K562 (cell line): Measurements from ENCODE around the gene PRKAR2B. TPM values are rescaled to one million over a fixed set of nuclear protein-coding genes. Genes with fewer than 3 reads are reported as not detected.
A peak's percentile ranks its signal among the peaks of the same experiment; 100 is the strongest.

Experiments used
- BRD4 ChIP-seq: fragments of 200-600 bp; sonication (generic); IDR thresholded peaks from 2 replicates; pipeline ENCODE4 v1.6.1; 2017; ENCODE audit warnings: inconsistent platforms
- FOSL1 ChIP-seq: fragments of 200-800 bp; sonication (Bioruptor generic); conservative IDR thresholded peaks from 2 replicates; pipeline ENCODE4 v1.6.1; 2016; ENCODE audit warnings: missing genetic modification characterization, missing compliant biosample characterization
- HDAC3 ChIP-seq: fragments of 450-650 bp; IDR thresholded peaks from 2 replicates; pipeline ENCODE4 v1.6.1; 2018; ENCODE audit warnings: borderline replicate concordance, mild to moderate bottlenecking, moderate library complexity; ENCODE audit not compliant: partially characterized antibody
- HSF4 ChIP-seq: fragments of 250-450 bp; sonication (Bioruptor Pico); IDR thresholded peaks from 2 replicates; pipeline ENCODE4 v2.1.2; 2022; ENCODE audit warnings: mild to moderate bottlenecking, moderate library complexity, borderline replicate concordance
- MYC ChIP-seq, 2 experiments: fragments of 250-450 bp in 1 of 2; sonication (Bioruptor Pico) in 1 of 2; IDR thresholded peaks; 2 replicates each; pipeline versions ENCODE4 v1.5.1 to v1.6.1; 2012 to 2021; ENCODE audit warnings: low read depth in 2 of 2, borderline replicate concordance in 1 of 2, improper control_type of control experiment in 1 of 2, low read length in 1 of 2, mild to moderate bottlenecking in 1 of 2, moderate library complexity in 1 of 2
- POLR2H ChIP-seq: IDR thresholded peaks from 2 replicates; pipeline ENCODE4 v1.6.1; 2016; ENCODE audit warnings: missing genetic modification characterization, low read depth, mild to moderate bottlenecking, control low read depth, missing compliant biosample characterization, moderate library complexity
- TOE1 ChIP-seq, 2 experiments: fragments of 450-650 bp in 1 of 2; sonication (generic) in 1 of 2; formaldehyde crosslinking in 1 of 2; IDR thresholded peaks; 2 replicates each; pipeline versions ENCODE4 v1.7.1 to v1.8.0; 2016 to 2022; ENCODE audit warnings: borderline replicate concordance in 2 of 2, mild to moderate bottlenecking in 2 of 2, antibody characterized with exemption in 1 of 2, inconsistent platforms in 1 of 2, low read depth in 1 of 2, missing genetic modification reagents in 1 of 2, moderate library complexity in 1 of 2
- WHSC1 ChIP-seq: IDR thresholded peaks from one replicate; pipeline ENCODE4 v1.6.1; 2012; ENCODE audit warnings: low read length, control low read depth, inconsistent platforms
- ZNF639 ChIP-seq, 2 experiments: fragments of 200-800 bp in 1 of 2; sonication (Bioruptor generic) in 1 of 2; sonication (generic) in 1 of 2; formaldehyde crosslinking in 1 of 2; IDR thresholded peaks in 1 of 2; conservative IDR thresholded peaks in 1 of 2; 2 replicates each; pipeline versions ENCODE4 v1.5.0 to v1.6.1; 2016 to 2020; ENCODE audit warnings: missing compliant biosample characterization in 1 of 2, missing genetic modification characterization in 1 of 2, missing genetic modification reagents in 1 of 2
- polyA plus RNA-seq, 8 experiments: library from polyadenylated mRNA; depleted of rRNA in 4 of 8; stranded (reverse) in 5 of 8; unstranded in 3 of 8; fragments of >200 nt; fragmentation: Nextera tagmentation in 2 of 8; fragmentation: Illumina TruSeq in 1 of 8; extraction: Ambion mirVana in 2 of 8; extraction: Trizol in 1 of 8; gene quantifications; 2 replicates each; pipeline versions ENCODE4 v1.2.1 to v1.2.3, GENCODE V29; 2011 to 2014; ENCODE audit warnings: inconsistent platforms in 1 of 8, missing spikeins in 1 of 8
- total RNA-seq, 7 experiments: library from RNA; depleted of rRNA in 6 of 7; stranded (reverse); fragments of >200 nt in 6 of 7; fragmentation: Illumina TruSeq in 2 of 7; extraction: Trizol in 2 of 7; gene quantifications; 2 replicates each; pipeline versions ENCODE4 v1.2.1 to v1.2.3, GENCODE V29; 2011 to 2021; ENCODE audit warnings: low replicate concordance in 1 of 7
- TF ChIP-seq, protein P1 (sequence below): fragments of 200-800 bp; sonication (Bioruptor generic); IDR thresholded peaks from 2 replicates; pipeline ENCODE4 v1.6.1; 2017; ENCODE audit warnings: missing genetic modification characterization, missing compliant biosample characterization
- TF ChIP-seq, protein P2 (sequence below): fragments of 150-350 bp; conservative IDR thresholded peaks from 2 replicates; pipeline ENCODE4 v1.6.1; 2014; ENCODE audit warnings: low read length

Gene PRKAR2B
- total and polyA plus RNA-seq, 9 of the 15 experiments (the other 6 are each of a cell fraction or from before 2014, with no cell fraction given), result 59.0 to 173 (median 129) TPM

DNA sequence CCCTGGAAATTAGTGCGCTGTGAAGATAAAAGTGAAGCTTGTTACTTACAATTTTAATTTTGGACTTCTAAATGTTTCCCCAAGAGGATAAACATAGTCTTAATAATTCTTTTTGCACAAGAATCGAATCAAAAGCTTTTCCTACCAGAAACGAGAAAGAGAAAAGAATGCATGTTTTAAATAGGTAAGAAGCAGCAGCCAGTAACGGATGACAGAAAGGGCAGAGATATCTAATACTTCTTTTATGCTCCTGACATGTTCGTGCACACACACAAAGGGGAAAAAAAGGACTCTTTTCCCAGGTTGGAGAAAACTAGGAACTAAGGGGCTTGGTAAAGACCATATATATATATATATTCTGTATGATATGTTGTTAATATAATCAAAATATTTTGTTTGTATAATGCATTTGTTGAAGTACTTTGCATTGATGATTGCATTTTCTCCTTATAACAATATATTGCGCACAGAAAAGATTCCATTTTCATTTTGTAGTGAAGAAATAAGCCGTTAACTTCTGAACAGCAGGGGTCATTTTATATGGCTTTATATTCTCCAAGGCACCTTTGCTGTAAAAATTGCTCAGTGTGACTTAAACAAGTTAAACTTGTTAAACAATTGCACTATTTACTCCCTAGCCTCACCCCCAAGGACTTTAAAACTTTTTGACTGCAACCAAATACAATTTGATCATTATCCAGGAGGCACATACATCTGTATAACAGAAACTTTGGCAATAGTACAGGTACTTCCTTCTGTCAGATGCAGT lies 2.2 kb downstream of the PRKAR2B start (continued):
- TF ChIP-seq ZNF639 (CRISPR knock-in tag; conservative IDR thresholded peaks at IDR 0.05 in 1 of 2, IDR thresholded peaks at IDR 0.05 in 1 of 2) (no peak), HSF4 (no peak), FOSL1 (tag) (no peak), POLR2H (tag) (0 out of 2 replicates have a peak, but pooled peaks have one; percentile 45), HDAC3 (peak; percentile 2), MYC (IDR thresholded peaks at IDR 0.05; ENCODE audit: low read depth, low read length) (no peak), MYC (CRISPR knock-in tag; IDR thresholded peaks at IDR 0.05; ENCODE audit: borderline replicate concordance, low read depth) (no peak), BRD4 (0 out of 2 replicates have a peak, but pooled peaks have one; percentile 52), WHSC1 (no peak), TOE1 (IDR thresholded peaks at IDR 0.05; ENCODE audit: borderline replicate concordance) (no peak), TOE1 (CRISPR knock-in tag; IDR thresholded peaks at IDR 0.05; ENCODE audit: borderline replicate concordance, low read depth) (no peak)
- TF ChIP-seq, protein P1, sequence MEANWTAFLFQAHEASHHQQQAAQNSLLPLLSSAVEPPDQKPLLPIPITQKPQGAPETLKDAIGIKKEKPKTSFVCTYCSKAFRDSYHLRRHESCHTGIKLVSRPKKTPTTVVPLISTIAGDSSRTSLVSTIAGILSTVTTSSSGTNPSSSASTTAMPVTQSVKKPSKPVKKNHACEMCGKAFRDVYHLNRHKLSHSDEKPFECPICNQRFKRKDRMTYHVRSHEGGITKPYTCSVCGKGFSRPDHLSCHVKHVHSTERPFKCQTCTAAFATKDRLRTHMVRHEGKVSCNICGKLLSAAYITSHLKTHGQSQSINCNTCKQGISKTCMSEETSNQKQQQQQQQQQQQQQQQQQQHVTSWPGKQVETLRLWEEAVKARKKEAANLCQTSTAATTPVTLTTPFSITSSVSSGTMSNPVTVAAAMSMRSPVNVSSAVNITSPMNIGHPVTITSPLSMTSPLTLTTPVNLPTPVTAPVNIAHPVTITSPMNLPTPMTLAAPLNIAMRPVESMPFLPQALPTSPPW, result 0 out of 2 replicates have a peak, but pooled peaks have one; percentile 9
- TF ChIP-seq, protein P2, sequence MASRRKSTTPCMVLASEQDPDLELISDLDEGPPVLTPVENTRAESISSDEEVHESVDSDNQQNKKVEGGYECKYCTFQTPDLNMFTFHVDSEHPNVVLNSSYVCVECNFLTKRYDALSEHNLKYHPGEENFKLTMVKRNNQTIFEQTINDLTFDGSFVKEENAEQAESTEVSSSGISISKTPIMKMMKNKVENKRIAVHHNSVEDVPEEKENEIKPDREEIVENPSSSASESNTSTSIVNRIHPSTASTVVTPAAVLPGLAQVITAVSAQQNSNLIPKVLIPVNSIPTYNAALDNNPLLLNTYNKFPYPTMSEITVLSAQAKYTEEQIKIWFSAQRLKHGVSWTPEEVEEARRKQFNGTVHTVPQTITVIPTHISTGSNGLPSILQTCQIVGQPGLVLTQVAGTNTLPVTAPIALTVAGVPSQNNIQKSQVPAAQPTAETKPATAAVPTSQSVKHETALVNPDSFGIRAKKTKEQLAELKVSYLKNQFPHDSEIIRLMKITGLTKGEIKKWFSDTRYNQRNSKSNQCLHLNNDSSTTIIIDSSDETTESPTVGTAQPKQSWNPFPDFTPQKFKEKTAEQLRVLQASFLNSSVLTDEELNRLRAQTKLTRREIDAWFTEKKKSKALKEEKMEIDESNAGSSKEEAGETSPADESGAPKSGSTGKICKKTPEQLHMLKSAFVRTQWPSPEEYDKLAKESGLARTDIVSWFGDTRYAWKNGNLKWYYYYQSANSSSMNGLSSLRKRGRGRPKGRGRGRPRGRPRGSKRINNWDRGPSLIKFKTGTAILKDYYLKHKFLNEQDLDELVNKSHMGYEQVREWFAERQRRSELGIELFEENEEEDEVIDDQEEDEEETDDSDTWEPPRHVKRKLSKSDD, result no peak
